ENCODE results near the gene SNX7. TPM values are rescaled to one million over a fixed set of nuclear protein-coding genes. Genes with fewer than 3 reads are reported as not detected.

SNX7 gene
- polyA plus RNA-seq, 1 of the 3 experiments (the other 2 are of a cell fraction), result 16.0 TPM

DNA sequence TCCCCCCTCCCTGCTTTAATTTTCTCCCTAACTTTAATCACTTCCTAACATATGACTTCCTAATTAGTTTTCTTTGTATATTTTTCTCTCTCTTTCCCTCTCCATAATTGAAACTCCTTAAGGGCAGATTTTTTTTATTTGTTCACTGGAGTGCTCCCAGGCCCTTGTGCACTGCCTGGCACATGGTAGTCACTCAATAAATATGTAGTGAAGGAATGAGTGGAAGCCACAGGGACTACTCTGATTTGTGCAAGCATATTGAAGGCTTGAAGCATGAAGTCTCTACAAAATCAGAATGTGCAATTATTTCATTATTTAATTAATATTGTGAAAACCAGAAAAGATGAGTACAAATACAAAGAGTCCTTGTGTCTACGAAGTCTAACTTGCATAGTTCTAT lies 41.5 kb downstream of the SNX7 start:
- no peak overlapping the region for H3K4me3 ChIP-seq (ENCODE audit: low read depth in 2 of 2, low read length in 1 of 2)

DNA sequence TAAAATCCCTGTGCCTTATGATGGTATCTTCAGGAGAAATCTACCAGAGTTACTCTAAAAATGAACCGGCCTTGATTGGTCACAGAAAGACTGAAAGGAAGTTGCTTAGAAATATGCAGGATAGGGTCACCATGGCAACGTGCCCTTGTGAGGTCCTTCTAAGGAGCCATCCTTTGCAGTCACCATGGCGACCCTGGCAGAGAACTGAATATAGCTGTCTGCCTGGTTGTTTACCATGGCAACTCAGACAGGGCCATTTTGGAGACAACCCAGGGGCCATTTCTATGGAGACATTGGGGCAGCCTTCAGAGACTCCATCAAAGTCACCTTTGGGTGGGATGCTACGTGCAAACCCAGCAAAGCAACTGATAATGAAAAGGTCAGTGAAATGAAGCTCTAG lies 43.0 kb downstream of the SNX7 start:
- Histone ChIP-seq H3K79me2 (ENCODE audit: insufficient read depth) (no peaks in the 10 kb centered on the region), H3K27ac (ENCODE audit: low read depth in 2 of 2, low read length in 1 of 2) (no peak overlapping the region; a peak in 1 of 4 replicates), H2AFZ (ENCODE audit: low read depth) (no peak overlapping the region), H3K9me2 (no peaks in the 10 kb centered on the region; the same call in 1 of the 2 replicates), H3K4me2 (no peak overlapping the region), H3K4me3 (ENCODE audit: low read depth in 2 of 2, low read length in 1 of 2) (no peak overlapping the region), H3K9ac (no peak overlapping the region), H4K20me1 (ENCODE audit: insufficient read depth) (no peaks in the 10 kb centered on the region), H3K9me3 (no peaks in the 10 kb centered on the region), H3K27me3 (ENCODE audit: insufficient read depth) (no peaks in the 10 kb centered on the region), H3F3A (replicated peaks; ENCODE audit: insufficient read depth) (peaks cover 4% of the 10 kb centered on the region), H3K36me3 (replicated peaks in 1 of 2; ENCODE audit: control insufficient read depth in 1 of 2, insufficient read depth in 2 of 2, low read length in 1 of 2) (peaks cover 25 to 29% of the 10 kb centered on the region in 2 experiments), H3K4me1 (ENCODE audit: control insufficient read depth in 1 of 2, insufficient read depth in 2 of 2, low read depth in 1 of 2, low read length in 1 of 2) (peaks cover 0 to 7% of the 10 kb centered on the region in 2 experiments; a peak in 2 of 4 replicates)
- POLR2A ChIA-PET, result no interaction called here
- CTCF ChIA-PET, result no interaction called here
- WGBS (ENCODE audit: low lambda C conversion rate), result 97% methylated on average over 4 of the region's 4 CpGs
- peak; percentile 3 for DNase-seq
- TF ChIP-seq, protein P1, sequence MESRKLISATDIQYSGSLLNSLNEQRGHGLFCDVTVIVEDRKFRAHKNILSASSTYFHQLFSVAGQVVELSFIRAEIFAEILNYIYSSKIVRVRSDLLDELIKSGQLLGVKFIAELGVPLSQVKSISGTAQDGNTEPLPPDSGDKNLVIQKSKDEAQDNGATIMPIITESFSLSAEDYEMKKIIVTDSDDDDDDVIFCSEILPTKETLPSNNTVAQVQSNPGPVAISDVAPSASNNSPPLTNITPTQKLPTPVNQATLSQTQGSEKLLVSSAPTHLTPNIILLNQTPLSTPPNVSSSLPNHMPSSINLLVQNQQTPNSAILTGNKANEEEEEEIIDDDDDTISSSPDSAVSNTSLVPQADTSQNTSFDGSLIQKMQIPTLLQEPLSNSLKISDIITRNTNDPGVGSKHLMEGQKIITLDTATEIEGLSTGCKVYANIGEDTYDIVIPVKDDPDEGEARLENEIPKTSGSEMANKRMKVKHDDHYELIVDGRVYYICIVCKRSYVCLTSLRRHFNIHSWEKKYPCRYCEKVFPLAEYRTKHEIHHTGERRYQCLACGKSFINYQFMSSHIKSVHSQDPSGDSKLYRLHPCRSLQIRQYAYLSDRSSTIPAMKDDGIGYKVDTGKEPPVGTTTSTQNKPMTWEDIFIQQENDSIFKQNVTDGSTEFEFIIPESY (IDR thresholded peaks at IDR 0.05; ENCODE audit: borderline replicate concordance, low read depth), result no peak
- TF ChIP-seq TAF1 (IDR thresholded peaks at IDR 0.05; ENCODE audit: borderline replicate concordance, low read depth, low read length), result no peak
- TF ChIP-seq TCF12 (IDR thresholded peaks at IDR 0.05), result no peak
- no peak for TF ChIP-seq NFIC (IDR thresholded peaks at IDR 0.05; ENCODE audit: borderline replicate concordance)
- TF ChIP-seq, protein P2, sequence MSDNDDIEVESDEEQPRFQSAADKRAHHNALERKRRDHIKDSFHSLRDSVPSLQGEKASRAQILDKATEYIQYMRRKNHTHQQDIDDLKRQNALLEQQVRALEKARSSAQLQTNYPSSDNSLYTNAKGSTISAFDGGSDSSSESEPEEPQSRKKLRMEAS (IDR thresholded peaks at IDR 0.05; ENCODE audit: low read depth), result no peak
- no peak for TF ChIP-seq FOXM1 (IDR thresholded peaks at IDR 0.05; ENCODE audit: low read depth)
- TF ChIP-seq CHD2 (IDR thresholded peaks at IDR 0.05; ENCODE audit: low read length, partially characterized antibody), result no peak
- no peak for TF ChIP-seq GATA2 (CRISPR knock-in tag; IDR thresholded peaks at IDR 0.05)

More for the DNA sequence above, 41.5 kb downstream of the SNX7 start:
- Histone ChIP-seq H3K79me2 (ENCODE audit: insufficient read depth) (no peaks in the 10 kb centered on the region), H3K36me3 (replicated peaks in 1 of 2; ENCODE audit: control insufficient read depth in 1 of 2, insufficient read depth in 2 of 2, low read length in 1 of 2) (peaks cover 27 to 41% of the 10 kb centered on the region in 2 experiments), H3K9me3 (no peaks in the 10 kb centered on the region), H3K27me3 (ENCODE audit: insufficient read depth) (no peaks in the 10 kb centered on the region), H4K20me1 (ENCODE audit: insufficient read depth) (no peaks in the 10 kb centered on the region), H2AFZ (ENCODE audit: low read depth) (no peak overlapping the region), H3K9ac (no peak overlapping the region), H3F3A (replicated peaks; ENCODE audit: insufficient read depth) (peaks cover 6% of the 10 kb centered on the region), H3K4me1 (ENCODE audit: control insufficient read depth in 1 of 2, insufficient read depth in 2 of 2, low read depth in 1 of 2, low read length in 1 of 2) (peaks cover 0 to 9% of the 10 kb centered on the region in 2 experiments; a peak in 2 of 4 replicates), H3K27ac (ENCODE audit: low read depth in 2 of 2, low read length in 1 of 2) (no peak overlapping the region), H3K4me2 (no peak overlapping the region), H3K9me2 (no peaks in the 10 kb centered on the region; the same call in 1 of the 2 replicates)
- ChIA-PET CTCF (no interaction called here), POLR2A (no interaction called here)
- TF ChIP-seq, protein P2 (IDR thresholded peaks at IDR 0.05; ENCODE audit: low read depth), result no peak
- TF ChIP-seq EZH2phosphoT487 (IDR thresholded peaks at IDR 0.05; ENCODE audit: borderline replicate concordance, low read depth) (no peak), JUND (IDR thresholded peaks at IDR 0.05) (no peak; the same call in 1 of the 2 replicates)
- DNase-seq, result no peak
- 97% methylated on average over 1 of the region's 1 CpG for WGBS (ENCODE audit: low lambda C conversion rate)
